Prostate gland (tissue), 2 donors: ENCODE data around the gene CCDC88B. TPM values are rescaled to one million over a fixed set of nuclear protein-coding genes. Genes with fewer than 3 reads are reported as not detected.

Experiments used
- DNase-seq: peaks from one replicate; pipeline ENCODE4 v3.0.0-alpha.2; 2019; ENCODE audit warnings: low spot score
- H3K27ac ChIP-seq, 2 donors: fragments of 200-600 bp; sonication (generic); 2 replicates each; pipeline ENCODE4 v1.5.1; 2017 to 2019
- H3K27me3 ChIP-seq: fragments of 200-600 bp; sonication (generic); replicated peaks from 2 replicates; pipeline ENCODE4 v1.5.1; 2019; ENCODE audit not compliant: insufficient read depth
- H3K36me3 ChIP-seq, 2 donors: fragments of 200-600 bp; sonication (generic); 1 replicate in 1 of 2; 2 replicates in 1 of 2; pipeline versions ENCODE4 v1.5.1 to v1.8.1; 2017 to 2019
- H3K4me1 ChIP-seq: fragments of 200-600 bp; sonication (generic); replicated peaks from 2 replicates; pipeline ENCODE4 v1.5.1; 2019
- H3K4me3 ChIP-seq, 2 donors: fragments of 200-600 bp; sonication (generic); 2 replicates each; pipeline ENCODE4 v1.5.1; 2017 to 2019
- H3K9me3 ChIP-seq: fragments of 200-600 bp; sonication (generic); 2 replicates; pipeline ENCODE4 v1.5.1; 2017
- POLR2A ChIP-seq: fragments of 450-650 bp; IDR thresholded peaks from one replicate; pipeline ENCODE4 v1.6.1; 2016; ENCODE audit warnings: antibody characterized with exemption, mild to moderate bottlenecking
- POLR2AphosphoS5 ChIP-seq: sonication (generic); formaldehyde crosslinking; IDR thresholded peaks from one replicate; pipeline ENCODE4 v1.6.1; 2017; ENCODE audit warnings: antibody characterized with exemption
- WGBS: methylation state at CpG from one replicate; pipeline ENCODE4 v1.1.5; 2018; 5-methylcytosine and 5-hydroxymethylcytosine counted together
- intact Hi-C: fragments of 100-400 bp; cut with DNase I; formaldehyde crosslinking; loops from one replicate; pipeline ENCODE4 v1.14.2; 2022
- total RNA-seq, 2 donors: library from RNA; depleted of rRNA; stranded (reverse); fragments of >200 nt; gene quantifications; one replicate each; pipeline ENCODE4 v1.1.0, GENCODE V29; 2016
- TF ChIP-seq, protein P1 (sequence below), 4 experiments: fragments of 200-600 bp in 2 of 4; fragments of 450-650 bp in 2 of 4; sonication (generic) in 2 of 4; IDR thresholded peaks; 1 replicate in 3 of 4; 2 replicates in 1 of 4; pipeline ENCODE4 v1.5.1; 2016 to 2019; ENCODE audit warnings: antibody characterized with exemption in 4 of 4, mild to moderate bottlenecking in 2 of 4, moderate library complexity in 2 of 4

The CCDC88B gene
- total RNA-seq, 2 donors from 2014 or later: 3.0 to 10.0 TPM

DNA sequence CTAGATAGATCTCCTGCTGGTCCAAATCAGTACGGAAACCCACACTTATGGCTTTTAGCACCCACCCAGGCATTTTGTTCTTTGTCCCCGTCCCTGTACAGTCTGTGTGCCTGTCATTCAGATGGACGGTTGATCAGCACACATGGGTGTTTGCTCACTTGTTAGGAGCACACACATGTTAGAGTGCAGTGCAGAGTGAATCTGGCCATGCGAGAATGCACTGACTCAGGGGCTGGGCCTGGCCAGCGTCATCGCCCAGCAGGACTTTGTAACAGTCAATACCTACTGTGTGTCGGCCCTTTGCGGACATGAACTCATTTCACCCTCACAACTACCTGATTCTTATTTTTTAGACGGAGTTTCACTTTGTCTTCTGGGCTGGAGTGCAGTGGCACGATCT is 22.3 kb downstream of the CCDC88B start:
- Histone ChIP-seq H3K36me3 (no peaks in the 10 kb centered on the region), H3K27ac (no peak overlapping the region), H3K9me3 (no peaks in the 10 kb centered on the region), H3K4me3 (no peak overlapping the region), H3K4me1 (peaks cover 6% of the 10 kb centered on the region), H3K27me3 (no peaks in the 10 kb centered on the region)
- WGBS: 90% methylated on average over 10 of the region's 10 CpGs
- DNase-seq: no peak
- intact Hi-C loops: no loop called here
- TF ChIP-seq, protein P1, sequence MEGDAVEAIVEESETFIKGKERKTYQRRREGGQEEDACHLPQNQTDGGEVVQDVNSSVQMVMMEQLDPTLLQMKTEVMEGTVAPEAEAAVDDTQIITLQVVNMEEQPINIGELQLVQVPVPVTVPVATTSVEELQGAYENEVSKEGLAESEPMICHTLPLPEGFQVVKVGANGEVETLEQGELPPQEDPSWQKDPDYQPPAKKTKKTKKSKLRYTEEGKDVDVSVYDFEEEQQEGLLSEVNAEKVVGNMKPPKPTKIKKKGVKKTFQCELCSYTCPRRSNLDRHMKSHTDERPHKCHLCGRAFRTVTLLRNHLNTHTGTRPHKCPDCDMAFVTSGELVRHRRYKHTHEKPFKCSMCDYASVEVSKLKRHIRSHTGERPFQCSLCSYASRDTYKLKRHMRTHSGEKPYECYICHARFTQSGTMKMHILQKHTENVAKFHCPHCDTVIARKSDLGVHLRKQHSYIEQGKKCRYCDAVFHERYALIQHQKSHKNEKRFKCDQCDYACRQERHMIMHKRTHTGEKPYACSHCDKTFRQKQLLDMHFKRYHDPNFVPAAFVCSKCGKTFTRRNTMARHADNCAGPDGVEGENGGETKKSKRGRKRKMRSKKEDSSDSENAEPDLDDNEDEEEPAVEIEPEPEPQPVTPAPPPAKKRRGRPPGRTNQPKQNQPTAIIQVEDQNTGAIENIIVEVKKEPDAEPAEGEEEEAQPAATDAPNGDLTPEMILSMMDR (IDR thresholded peaks at IDR 0.05): no peak
- TF ChIP-seq POLR2A (no peak), POLR2AphosphoS5 (no peak)

DNA sequence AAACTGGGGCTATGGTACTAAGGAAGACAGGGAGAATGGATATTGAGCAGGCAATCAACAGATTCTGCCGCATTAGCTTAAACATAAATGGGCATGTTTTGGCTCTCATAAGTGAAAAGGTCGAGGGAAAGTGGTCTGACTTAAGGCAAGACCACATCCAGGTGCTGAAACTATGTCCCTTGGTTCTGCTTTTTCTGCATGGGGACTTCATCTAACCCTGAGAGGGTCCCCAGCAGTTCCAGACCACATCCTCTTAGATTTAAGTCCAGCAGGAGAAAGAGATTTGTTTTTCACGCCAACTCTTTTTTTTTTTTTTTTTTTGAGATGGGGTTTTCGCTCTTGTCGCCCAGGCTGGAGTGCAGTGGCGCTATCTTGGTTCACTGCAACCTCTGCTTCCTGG is 24.4 kb downstream of the CCDC88B start:
- H3K4me3 ChIP-seq: no peak overlapping the region
- no peak overlapping the region for H3K27ac ChIP-seq
- no peaks in the 10 kb centered on the region for H3K4me1 ChIP-seq
- intact Hi-C loops: no loop called here
- peaks cover 0 to 12% of the 10 kb centered on the region in 2 donors for H3K36me3 ChIP-seq
- TF ChIP-seq POLR2AphosphoS5 (no peak), POLR2A (no peak)
- TF ChIP-seq, protein P1 (IDR thresholded peaks at IDR 0.05): no peak
- DNase-seq: no peak
- no peaks in the 10 kb centered on the region for H3K9me3 ChIP-seq
- no peaks in the 10 kb centered on the region for H3K27me3 ChIP-seq
- WGBS: 92% methylated on average over 6 of the region's 6 CpGs

DNA sequence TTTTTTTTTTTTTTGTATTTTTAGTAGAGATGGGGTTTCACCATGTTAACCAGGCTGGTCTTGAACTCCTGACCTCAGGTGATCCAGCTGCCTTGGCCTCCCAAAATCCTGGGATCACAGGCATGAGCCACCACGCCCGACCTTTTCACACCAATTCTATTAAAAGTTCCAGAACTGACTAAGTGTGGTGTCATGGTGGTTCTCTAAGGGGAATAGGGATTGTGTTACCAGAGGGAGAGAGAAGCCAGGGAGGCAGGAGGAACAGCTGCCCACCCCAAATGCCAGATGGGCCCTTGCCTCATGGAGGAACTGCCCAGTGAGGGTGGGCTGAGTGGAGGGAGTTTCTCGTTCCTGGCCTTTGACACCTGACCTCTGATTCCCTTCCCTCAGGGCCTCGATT is 24.9 kb downstream of the CCDC88B start:
- Histone ChIP-seq H3K4me3 (no peak overlapping the region), H3K9me3 (no peaks in the 10 kb centered on the region), H3K27ac (no peak overlapping the region), H3K27me3 (no peaks in the 10 kb centered on the region), H3K4me1 (no peaks in the 10 kb centered on the region), H3K36me3 (peaks cover 0 to 12% of the 10 kb centered on the region in 2 donors)
- intact Hi-C loops: no loop called here
- 91% methylated on average over 4 of the region's 4 CpGs for WGBS
- no peak for DNase-seq
- TF ChIP-seq POLR2AphosphoS5: no peak
- no peak for TF ChIP-seq POLR2A
- TF ChIP-seq, protein P1 (IDR thresholded peaks at IDR 0.05): no peak

DNA sequence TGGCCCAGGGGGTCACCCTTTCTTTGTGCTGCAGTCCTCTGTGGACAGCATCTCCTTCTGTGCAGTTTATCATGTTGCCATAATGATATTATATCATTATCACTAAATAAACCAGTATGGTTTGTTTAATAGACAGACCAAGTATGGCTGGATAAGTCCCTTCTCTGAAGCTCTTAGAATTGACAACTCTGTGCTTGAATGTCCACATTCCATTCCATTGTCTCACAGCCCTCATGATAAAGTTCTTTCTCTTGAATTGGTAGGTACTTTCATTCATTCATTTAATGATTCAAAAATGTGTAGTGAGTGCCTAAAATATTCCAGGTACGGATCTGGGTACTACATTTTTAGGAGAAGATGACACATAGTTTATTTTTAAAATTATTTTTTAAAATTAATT is 26.7 kb downstream of the CCDC88B start:
- Histone ChIP-seq H3K4me3 (no peak overlapping the region), H3K27me3 (no peaks in the 10 kb centered on the region), H3K27ac (no peak overlapping the region), H3K36me3 (peaks cover 0 to 12% of the 10 kb centered on the region in 2 donors), H3K4me1 (no peaks in the 10 kb centered on the region), H3K9me3 (no peaks in the 10 kb centered on the region)
- TF ChIP-seq POLR2AphosphoS5 (no peak), POLR2A (no peak)
- TF ChIP-seq, protein P1 (IDR thresholded peaks at IDR 0.05): no peak
- WGBS: 74% methylated on average over 1 of the region's 1 CpG
- intact Hi-C loops: no loop called here
- no peak for DNase-seq

DNA sequence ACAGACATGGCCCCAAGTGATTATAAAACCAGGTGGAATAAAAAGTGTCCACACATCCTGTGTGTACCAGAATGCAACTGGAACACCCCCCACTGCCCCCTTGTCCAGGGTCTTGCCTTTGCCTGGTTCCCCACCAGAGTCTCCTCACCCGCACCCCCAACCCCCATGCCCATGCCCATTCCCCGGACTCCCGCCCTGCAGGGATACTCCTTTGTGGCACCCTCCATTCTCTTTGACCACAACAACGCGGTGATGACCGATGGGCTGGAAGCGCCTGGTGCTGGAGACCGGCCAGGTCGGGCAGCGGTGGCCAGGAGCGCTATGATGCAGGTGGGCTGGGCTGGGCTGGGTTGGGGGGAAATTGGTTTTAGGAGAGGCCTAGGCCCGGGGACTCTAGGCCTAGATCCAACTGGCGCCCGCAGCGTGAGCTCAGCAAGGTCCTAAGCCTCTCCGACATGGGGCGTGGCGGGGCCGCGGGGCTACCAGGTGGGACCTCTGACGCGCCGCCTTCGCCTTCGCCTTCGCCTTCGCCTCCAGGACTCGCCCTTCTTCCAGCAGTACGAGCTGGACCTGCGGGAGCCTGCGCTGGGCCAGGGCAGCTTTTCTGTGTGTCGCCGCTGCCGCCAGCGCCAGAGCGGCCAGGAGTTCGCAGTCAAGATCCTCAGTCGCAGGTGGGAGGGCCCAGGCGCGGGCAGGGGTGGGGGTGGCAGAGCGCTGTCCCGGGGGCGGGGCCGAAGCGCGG is 28.1 kb downstream of the CCDC88B start:
- Histone ChIP-seq H3K4me3 (no peak overlapping the region), H3K9me3 (no peaks in the 10 kb centered on the region), H3K27ac (no peak overlapping the region), H3K4me1 (no peaks in the 10 kb centered on the region), H3K36me3 (peaks cover 0 to 12% of the 10 kb centered on the region in 2 donors), H3K27me3 (no peaks in the 10 kb centered on the region)
- 84% methylated on average over 41 of the region's 46 CpGs for WGBS
- intact Hi-C loops: no loop called here
- DNase-seq: no peak
- TF ChIP-seq POLR2A (no peak), POLR2AphosphoS5 (no peak)
- TF ChIP-seq, protein P1 (IDR thresholded peaks at IDR 0.05): no peak
